ENCODE measurements around the gene SMARCAL1. TPM values are rescaled to one million over a fixed set of nuclear protein-coding genes. Genes with fewer than 3 reads are reported as not detected.

The SMARCAL1 gene
- total and polyA plus RNA-seq, 4 donors = 3.4 to 9.3 (median 5.4) TPM

DNA sequence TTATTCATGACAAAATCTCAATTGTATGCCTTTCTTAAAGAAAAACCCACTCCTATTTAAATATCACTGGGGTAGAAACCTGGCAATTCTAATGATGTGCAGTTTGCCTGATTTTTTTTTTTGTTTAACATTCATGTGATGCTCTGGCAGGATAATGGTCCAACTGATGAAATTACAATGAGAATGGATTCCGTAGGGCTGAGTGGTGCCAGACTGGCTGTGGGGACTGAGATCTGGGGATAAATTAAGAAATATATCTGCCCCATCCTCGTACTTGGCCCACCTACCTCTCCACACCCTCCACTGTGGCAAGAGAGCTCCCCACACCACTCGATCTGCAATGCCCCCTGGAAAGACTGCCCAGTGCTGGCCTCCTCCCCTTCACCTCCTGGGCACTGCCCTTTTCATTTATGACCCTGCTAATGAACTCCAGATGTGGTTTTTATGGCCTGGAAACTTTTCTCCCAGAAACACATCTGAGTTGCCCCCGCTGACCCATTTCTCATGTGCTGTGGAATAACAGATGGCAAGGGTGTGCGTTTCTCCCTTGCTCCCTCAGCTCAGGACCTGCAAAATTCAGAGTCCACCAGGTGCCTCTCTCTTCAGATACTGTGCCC, 53.4 kb downstream of the SMARCAL1 start:
- WGBS = 96% methylated on average over 5 of the region's 5 CpGs
- H3K36me3 ChIP-seq (ENCODE audit: control insufficient read depth in 4 of 4, insufficient read depth in 3 of 4, low read depth in 1 of 4, low read length in 3 of 4) = peaks cover 3 to 14% (median 8%) of the 10 kb centered on the region in 4 donors

DNA sequence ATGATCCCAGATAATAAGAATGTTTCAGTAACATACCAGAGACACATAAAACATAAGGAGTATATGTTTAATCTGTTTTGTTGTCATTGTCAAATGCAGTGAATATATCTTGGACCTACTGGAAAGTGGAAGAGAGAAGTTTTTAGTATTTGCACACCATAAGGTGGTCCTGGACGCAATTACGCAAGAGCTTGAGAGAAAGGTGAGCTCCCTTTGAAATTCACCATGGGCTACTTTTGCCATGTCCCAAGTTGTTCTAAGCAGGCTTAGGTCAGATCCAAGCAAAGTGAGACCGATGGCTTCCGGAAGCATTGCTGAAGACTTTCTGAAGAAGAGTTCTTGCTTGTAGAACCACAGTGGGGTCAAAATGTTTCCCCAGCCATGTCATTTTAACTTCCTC, 55.6 kb downstream of the SMARCAL1 start:
- H3K4me3 ChIP-seq (ENCODE audit: low read depth in 1 of 3, low read length in 3 of 3) = no peak overlapping the region
- no peaks in the 10 kb centered on the region for H3K27me3 ChIP-seq (ENCODE audit: control insufficient read depth in 4 of 4, insufficient read depth in 4 of 4, low read length in 3 of 4)
- TF ChIP-seq, protein P1, sequence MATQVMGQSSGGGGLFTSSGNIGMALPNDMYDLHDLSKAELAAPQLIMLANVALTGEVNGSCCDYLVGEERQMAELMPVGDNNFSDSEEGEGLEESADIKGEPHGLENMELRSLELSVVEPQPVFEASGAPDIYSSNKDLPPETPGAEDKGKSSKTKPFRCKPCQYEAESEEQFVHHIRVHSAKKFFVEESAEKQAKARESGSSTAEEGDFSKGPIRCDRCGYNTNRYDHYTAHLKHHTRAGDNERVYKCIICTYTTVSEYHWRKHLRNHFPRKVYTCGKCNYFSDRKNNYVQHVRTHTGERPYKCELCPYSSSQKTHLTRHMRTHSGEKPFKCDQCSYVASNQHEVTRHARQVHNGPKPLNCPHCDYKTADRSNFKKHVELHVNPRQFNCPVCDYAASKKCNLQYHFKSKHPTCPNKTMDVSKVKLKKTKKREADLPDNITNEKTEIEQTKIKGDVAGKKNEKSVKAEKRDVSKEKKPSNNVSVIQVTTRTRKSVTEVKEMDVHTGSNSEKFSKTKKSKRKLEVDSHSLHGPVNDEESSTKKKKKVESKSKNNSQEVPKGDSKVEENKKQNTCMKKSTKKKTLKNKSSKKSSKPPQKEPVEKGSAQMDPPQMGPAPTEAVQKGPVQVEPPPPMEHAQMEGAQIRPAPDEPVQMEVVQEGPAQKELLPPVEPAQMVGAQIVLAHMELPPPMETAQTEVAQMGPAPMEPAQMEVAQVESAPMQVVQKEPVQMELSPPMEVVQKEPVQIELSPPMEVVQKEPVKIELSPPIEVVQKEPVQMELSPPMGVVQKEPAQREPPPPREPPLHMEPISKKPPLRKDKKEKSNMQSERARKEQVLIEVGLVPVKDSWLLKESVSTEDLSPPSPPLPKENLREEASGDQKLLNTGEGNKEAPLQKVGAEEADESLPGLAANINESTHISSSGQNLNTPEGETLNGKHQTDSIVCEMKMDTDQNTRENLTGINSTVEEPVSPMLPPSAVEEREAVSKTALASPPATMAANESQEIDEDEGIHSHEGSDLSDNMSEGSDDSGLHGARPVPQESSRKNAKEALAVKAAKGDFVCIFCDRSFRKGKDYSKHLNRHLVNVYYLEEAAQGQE (IDR thresholded peaks at IDR 0.05) = no peak
- TF ChIP-seq FOXA1 (IDR thresholded peaks at IDR 0.05) (no peak), SP1 (IDR thresholded peaks at IDR 0.05) (no peak), HNF4G (IDR thresholded peaks at IDR 0.05) (no peak), RAD21 (IDR thresholded peaks at IDR 0.05) (no peak), YY1 (IDR thresholded peaks at IDR 0.05) (no peak), NR2F2 (IDR thresholded peaks at IDR 0.05) (no peak), HNF4A (conservative IDR thresholded peaks at IDR 0.05) (no peak), GABPA (IDR thresholded peaks at IDR 0.05 in 1 of 2, conservative IDR thresholded peaks at IDR 0.05 in 1 of 2) (no peak), EGR1 (IDR thresholded peaks at IDR 0.05; ENCODE audit: low read depth in 2 of 2) (no peak), RXRA (IDR thresholded peaks at IDR 0.05) (no peak), JUND (IDR thresholded peaks at IDR 0.05) (no peak), TAF1 (conservative IDR thresholded peaks at IDR 0.05) (no peak), FOXA2 (IDR thresholded peaks at IDR 0.05) (no peak)
- TF ChIP-seq, protein P2, sequence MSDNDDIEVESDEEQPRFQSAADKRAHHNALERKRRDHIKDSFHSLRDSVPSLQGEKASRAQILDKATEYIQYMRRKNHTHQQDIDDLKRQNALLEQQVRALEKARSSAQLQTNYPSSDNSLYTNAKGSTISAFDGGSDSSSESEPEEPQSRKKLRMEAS (IDR thresholded peaks at IDR 0.05) = no peak
- TF ChIP-seq, protein P3, sequence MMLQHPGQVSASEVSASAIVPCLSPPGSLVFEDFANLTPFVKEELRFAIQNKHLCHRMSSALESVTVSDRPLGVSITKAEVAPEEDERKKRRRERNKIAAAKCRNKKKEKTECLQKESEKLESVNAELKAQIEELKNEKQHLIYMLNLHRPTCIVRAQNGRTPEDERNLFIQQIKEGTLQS (IDR thresholded peaks at IDR 0.05) = no peak
- TF ChIP-seq, protein P4, sequence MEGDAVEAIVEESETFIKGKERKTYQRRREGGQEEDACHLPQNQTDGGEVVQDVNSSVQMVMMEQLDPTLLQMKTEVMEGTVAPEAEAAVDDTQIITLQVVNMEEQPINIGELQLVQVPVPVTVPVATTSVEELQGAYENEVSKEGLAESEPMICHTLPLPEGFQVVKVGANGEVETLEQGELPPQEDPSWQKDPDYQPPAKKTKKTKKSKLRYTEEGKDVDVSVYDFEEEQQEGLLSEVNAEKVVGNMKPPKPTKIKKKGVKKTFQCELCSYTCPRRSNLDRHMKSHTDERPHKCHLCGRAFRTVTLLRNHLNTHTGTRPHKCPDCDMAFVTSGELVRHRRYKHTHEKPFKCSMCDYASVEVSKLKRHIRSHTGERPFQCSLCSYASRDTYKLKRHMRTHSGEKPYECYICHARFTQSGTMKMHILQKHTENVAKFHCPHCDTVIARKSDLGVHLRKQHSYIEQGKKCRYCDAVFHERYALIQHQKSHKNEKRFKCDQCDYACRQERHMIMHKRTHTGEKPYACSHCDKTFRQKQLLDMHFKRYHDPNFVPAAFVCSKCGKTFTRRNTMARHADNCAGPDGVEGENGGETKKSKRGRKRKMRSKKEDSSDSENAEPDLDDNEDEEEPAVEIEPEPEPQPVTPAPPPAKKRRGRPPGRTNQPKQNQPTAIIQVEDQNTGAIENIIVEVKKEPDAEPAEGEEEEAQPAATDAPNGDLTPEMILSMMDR (IDR thresholded peaks at IDR 0.05; ENCODE audit: low read depth, low read length, missing input control) = no peak
- TF ChIP-seq, protein P5, sequence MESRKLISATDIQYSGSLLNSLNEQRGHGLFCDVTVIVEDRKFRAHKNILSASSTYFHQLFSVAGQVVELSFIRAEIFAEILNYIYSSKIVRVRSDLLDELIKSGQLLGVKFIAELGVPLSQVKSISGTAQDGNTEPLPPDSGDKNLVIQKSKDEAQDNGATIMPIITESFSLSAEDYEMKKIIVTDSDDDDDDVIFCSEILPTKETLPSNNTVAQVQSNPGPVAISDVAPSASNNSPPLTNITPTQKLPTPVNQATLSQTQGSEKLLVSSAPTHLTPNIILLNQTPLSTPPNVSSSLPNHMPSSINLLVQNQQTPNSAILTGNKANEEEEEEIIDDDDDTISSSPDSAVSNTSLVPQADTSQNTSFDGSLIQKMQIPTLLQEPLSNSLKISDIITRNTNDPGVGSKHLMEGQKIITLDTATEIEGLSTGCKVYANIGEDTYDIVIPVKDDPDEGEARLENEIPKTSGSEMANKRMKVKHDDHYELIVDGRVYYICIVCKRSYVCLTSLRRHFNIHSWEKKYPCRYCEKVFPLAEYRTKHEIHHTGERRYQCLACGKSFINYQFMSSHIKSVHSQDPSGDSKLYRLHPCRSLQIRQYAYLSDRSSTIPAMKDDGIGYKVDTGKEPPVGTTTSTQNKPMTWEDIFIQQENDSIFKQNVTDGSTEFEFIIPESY (IDR thresholded peaks at IDR 0.05) = no peak
- no peaks in the 10 kb centered on the region for H3K9me3 ChIP-seq (ENCODE audit: control insufficient read depth in 4 of 4, low read length in 3 of 4)
- H3K36me3 ChIP-seq (ENCODE audit: control insufficient read depth in 4 of 4, insufficient read depth in 3 of 4, low read depth in 1 of 4, low read length in 3 of 4) = peaks cover 3 to 14% (median 8%) of the 10 kb centered on the region in 4 donors
- 95% methylated on average over 4 of the region's 4 CpGs for whole genome bisulfite sequencing
- no peaks in the 10 kb centered on the region for H3K4me1 ChIP-seq (ENCODE audit: control insufficient read depth in 4 of 4, insufficient read depth in 4 of 4, low read length in 3 of 4)
- no peak for DNase-seq (ENCODE audit: low spot score)
- no peak overlapping the region for H3K27ac ChIP-seq (ENCODE audit: low read depth in 1 of 2, low read length in 2 of 2)
- no peak overlapping the region for H3K9ac ChIP-seq (ENCODE audit: low read depth in 1 of 2, low read length in 2 of 2)

More for the DNA sequence above, 53.4 kb downstream of the SMARCAL1 start:
- TF ChIP-seq FOXA2 (IDR thresholded peaks at IDR 0.05) (no peak), HNF4G (IDR thresholded peaks at IDR 0.05) (no peak)
- Histone ChIP-seq H3K27me3 (ENCODE audit: control insufficient read depth in 4 of 4, insufficient read depth in 4 of 4, low read length in 3 of 4) (no peaks in the 10 kb centered on the region), H3K4me1 (ENCODE audit: control insufficient read depth in 4 of 4, insufficient read depth in 4 of 4, low read length in 3 of 4) (no peaks in the 10 kb centered on the region), H3K4me3 (ENCODE audit: low read depth in 1 of 3, low read length in 3 of 3) (no peak overlapping the region), H3K9me3 (ENCODE audit: control insufficient read depth in 4 of 4, low read length in 3 of 4) (no peaks in the 10 kb centered on the region), H3K9ac (ENCODE audit: low read depth in 1 of 2, low read length in 2 of 2) (no peak overlapping the region), H3K27ac (ENCODE audit: low read depth in 1 of 2, low read length in 2 of 2) (no peak overlapping the region)
- no peak for DNase-seq (ENCODE audit: low spot score)

All from liver (tissue), 9 donors.